HG03060 (cell line): ENCODE data around the gene ABCF1.
"Not testable (repeated sequence)": the region's sequence is repeated elsewhere in the genome, so short reads cannot be mapped to it uniquely, and the experiment has no call there.

ENCODE experiments used
- ATAC-seq: cut with Tn5 transposase; IDR thresholded peaks from one replicate; pipeline ENCODE4 v1.9.1; 2021; ENCODE audit warnings: low read depth, moderate number of reproducible peaks; ENCODE audit not compliant: unreplicated experiment

Gene ABCF1

GRCh38 chr6:30571075-30571761 is at the start of gene ABCF1:
Gene ABCF1 (plus strand): TSS chr6:30571442. CDS start chr6:30571488, 46 bp downstream.
- peak; percentile 87 for ATAC-seq

DNA sequence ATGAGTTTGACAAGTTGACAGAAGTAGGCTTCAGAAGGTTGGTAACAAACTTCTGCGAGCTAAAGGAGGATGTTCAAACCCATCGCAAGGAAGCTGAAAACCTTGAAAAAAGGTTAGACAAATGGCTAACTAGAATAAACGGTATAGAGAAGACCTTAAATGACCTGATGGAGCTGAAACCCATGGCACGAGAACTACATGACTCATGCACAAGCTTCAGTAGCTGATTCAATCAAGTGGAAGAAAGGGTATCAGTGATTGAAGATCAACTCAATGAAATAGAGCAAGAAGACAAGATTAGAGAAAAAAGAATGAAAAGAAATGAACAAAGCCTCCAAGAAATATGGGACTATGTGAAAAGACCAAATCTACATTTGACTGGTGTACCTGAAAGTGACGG is 49.3 kb upstream of the ABCF1 start:
- not testable (repeated sequence) for ATAC-seq

DNA sequence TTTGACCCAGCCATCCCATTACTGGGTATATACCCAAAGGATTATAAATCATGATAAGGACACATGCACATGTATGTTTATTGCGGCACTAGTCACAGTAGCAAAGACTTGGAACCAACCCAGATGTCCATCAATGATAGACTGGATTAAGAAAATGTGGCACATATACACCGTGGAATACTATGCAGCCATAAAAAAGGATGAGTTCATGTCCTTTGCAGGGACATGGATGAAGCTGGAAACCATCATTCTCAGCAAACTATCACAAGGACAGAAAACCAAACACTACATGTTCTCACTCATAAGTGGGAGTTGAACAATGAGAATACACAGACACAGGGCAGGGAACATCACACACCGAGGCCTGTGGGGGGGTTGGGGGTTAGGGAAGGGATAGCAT is 44.8 kb upstream of the ABCF1 start:
- not testable (repeated sequence) for ATAC-seq

DNA sequence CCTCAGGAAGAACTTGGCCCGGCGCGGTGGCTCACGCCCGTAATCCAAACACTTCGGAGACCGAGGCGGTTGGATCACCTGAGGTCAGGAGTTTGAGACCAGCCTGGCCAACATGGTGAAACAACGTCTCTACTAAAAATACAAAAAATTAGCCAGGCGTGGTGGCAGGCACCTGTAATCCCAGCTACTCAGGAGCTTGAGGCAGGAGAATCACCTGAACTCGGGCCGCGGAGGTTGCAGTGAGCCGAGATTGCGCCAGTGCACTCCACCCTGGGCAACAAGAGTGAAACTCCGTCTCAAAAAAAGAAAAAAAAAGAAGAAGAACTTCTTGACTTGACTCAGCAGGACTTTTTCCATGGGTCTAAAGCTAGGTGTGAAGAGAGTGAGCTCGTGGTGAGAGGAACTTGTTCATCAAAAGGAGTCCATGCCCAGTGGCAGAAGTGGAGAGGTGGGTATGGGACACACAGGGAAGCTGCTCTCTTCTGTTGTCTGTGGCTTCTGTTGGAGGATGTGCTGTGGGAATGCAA is 41.8 kb upstream of the ABCF1 start:
- not testable (repeated sequence) for ATAC-seq

- no peak for ATAC-seq
Observed at GRCh38 chr6:30530014-30530413, 41.2 kb upstream of the ABCF1 start.

DNA sequence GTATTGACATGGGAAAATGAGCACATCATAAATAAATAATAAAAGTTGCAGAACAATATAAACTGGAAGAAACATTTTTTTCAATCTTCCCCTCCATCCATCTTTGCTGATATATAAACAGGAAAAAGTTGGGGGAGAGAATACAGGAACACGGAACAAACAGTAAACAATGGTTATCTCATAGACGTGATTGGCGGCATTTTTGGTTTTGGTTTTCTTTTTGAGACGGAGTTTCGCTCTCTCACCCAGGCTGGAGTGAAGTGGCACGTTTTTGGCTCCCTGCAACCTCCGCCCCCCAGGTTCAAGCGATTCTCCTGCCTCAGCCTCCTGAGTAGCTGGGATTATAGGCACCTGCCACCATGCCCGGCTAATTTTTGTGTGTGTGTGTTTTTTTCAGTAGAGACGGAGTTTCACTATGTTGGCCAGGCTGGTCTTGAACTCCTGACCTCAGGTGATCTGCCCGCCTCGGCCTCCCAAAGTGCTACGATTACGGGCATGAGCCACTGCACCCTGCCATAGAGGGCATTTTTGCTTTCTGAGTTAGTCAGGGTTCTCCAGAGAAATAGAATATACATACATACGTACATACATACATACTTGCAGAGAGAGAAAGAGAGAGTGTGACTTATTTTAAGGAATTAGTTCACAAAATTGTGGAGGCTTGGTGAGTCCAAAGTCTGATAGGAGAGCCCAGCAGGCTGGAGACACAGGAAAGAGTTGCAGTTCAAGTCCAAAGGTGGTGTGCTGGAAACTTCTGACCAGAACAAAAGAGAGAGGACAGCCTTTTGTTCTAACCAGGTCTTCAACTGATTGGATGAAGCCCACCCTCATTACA is 37.6 kb upstream of the ABCF1 start:
- no peak for ATAC-seq

- ATAC-seq = no peak
Observed at GRCh38 chr6:30537931-30538330, 33.3 kb upstream of the ABCF1 start.

GRCh38 chr6:30541515-30542403 is 29.5 kb upstream of the ABCF1 start:
- ATAC-seq = no peak

GRCh38 chr6:30542404-30542725 is 28.9 kb upstream of the ABCF1 start:
- ATAC-seq = no peak

- no peak for ATAC-seq
Observed at GRCh38 chr6:30542915-30543314, 28.3 kb upstream of the ABCF1 start.

DNA sequence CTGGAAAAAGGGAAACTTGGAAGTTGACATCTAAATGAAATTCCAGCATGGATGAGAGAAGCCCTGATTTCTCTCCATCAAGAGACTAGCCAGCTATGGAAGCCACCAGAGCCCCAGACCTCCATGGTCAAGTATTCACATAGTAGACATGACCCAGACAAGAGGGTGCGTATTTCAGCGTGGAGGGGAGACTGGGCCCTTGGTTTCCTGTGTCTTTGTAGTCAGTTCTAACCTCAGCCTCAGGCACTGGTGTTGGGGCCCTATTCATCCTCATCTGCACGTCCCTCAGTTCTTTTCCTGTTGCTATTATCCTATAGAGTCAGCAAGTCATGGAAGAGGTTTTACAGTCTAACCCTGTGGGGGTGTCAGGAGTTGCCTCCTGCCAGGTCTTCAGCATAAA is 27.4 kb upstream of the ABCF1 start:
- ATAC-seq = no peak

GRCh38 chr6:30544666-30545272 is 26.5 kb upstream of the ABCF1 start:
- ATAC-seq = no peak

DNA sequence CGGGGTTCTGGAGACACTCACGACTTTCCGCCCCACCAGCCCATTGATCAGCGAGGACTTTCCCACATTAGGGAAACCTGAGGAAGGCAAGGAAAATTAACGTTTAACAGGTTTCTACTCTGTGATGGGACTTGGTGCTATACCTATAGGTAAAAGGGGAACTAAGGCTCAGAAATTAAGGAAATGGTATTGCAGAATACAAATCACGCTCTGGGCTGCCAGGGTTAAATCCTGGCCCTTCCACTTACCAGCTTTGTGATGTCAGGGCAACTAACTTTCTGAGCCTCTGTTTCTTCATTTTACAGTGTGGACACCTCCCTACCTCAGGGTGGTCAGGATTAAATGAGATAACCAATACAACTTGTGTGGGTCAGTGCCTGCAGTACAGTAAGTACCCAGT is 23.8 kb upstream of the ABCF1 start:
- no peak for ATAC-seq

GRCh38 chr6:30548375-30548774 is 22.9 kb upstream of the ABCF1 start:
- ATAC-seq = no peak

GRCh38 chr6:30554404-30554803 is 16.8 kb upstream of the ABCF1 start:
- no peak for ATAC-seq

DNA sequence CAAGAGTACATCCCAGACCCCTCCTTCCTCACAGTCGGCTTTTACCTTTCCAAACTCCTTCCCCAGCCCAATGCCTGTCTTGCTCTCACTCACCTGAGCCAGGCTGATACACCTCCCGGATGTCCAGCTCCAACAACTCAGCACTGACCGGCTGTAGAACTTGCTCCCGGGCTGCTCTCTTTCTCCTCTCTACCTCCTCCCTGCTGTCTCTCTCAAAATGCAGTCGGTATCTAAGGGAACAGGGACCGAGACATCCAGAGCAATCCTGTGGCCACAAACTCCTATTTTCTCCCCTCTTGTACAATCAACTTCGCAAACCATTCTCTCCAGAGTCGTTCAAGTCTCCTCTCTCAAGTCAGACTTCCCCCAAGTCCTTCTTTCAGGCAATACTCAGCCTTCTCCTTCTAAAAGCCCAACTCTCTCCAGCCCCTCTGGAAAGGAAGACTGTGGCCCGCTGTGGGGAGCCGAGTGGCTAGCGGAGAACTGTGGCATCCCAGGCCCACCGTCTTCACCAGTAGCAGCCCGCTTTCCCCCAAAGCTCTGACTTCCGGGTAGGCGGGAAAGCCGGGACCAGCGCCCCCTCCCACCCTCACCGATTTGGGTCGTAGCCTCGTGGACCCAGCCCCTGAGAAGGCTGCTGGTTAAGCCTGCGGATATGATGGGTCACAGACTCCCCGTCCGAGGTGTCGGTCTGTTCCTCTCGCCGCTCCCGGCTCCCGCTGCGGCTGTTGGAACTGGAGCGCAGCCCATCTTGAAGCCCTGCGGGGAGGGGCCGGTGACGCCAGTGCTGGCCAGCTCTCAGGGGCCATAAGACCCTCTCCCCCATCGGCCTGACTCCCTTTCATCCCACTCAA is 16.1 kb upstream of the ABCF1 start:
- ATAC-seq = no peak

- no peak for ATAC-seq
Observed at GRCh38 chr6:30555816-30556065, 15.5 kb upstream of the ABCF1 start.

GRCh38 chr6:30556066-30556905 is 15.0 kb upstream of the ABCF1 start, which contains the start of gene GNL1:
Gene GNL1 (minus strand): TSS chr6:30556489. CDS start chr6:30556203, 286 bp downstream.
- peak; percentile 49 for ATAC-seq
